GM12878 (cell line): ENCODE data around the gene CCDC47. TPM values are rescaled to one million over a fixed set of nuclear protein-coding genes. Genes with fewer than 3 reads are reported as not detected.
A peak's percentile ranks its signal among the peaks of the same experiment; 100 is the strongest.

Source experiments
- ATF3 ChIP-seq: IDR thresholded peaks from 2 replicates; pipeline ENCODE4 v1.6.1; 2011; ENCODE audit warnings: low read depth, mild to moderate bottlenecking, low read length, moderate library complexity, borderline replicate concordance; ENCODE audit errors: extremely low read depth
- DPF2 ChIP-seq: fragments of 450-650 bp; IDR thresholded peaks from 2 replicates; pipeline ENCODE4 v1.6.1; 2017; ENCODE audit warnings: mild to moderate bottlenecking
- ESRRA ChIP-seq: IDR thresholded peaks from 2 replicates; pipeline ENCODE4 v1.6.1; 2012; ENCODE audit warnings: mild to moderate bottlenecking, low read length, improper control_type of control experiment
- FOXK2 ChIP-seq: fragments of 450-650 bp; IDR thresholded peaks from 2 replicates; pipeline ENCODE4 v1.6.1; 2017; ENCODE audit warnings: mild to moderate bottlenecking, moderate library complexity
- GATAD2B ChIP-seq: fragments of 450-650 bp; conservative IDR thresholded peaks from 2 replicates; pipeline ENCODE4 v1.6.1; 2017; ENCODE audit warnings: low read depth, mild to moderate bottlenecking, moderate library complexity
- HCFC1 ChIP-seq: fragments of 150-350 bp; IDR thresholded peaks from 2 replicates; pipeline ENCODE4 v1.6.1; 2014; ENCODE audit warnings: low read length
- HDAC6 ChIP-seq: fragments of 200-600 bp; sonication (generic); IDR thresholded peaks from one replicate; pipeline ENCODE4 v1.8.0; 2017; ENCODE audit warnings: antibody characterized with exemption; ENCODE audit not compliant: unreplicated experiment
- IRF4 ChIP-seq: IDR thresholded peaks from 2 replicates; pipeline ENCODE4 v1.6.1; 2011; ENCODE audit warnings: low read depth, low read length
- JUNB ChIP-seq: IDR thresholded peaks from 2 replicates; pipeline ENCODE4 v1.6.1; 2016; ENCODE audit warnings: antibody characterized with exemption, mild to moderate bottlenecking
- POLR2A ChIP-seq: IDR thresholded peaks from 2 replicates; pipeline ENCODE4 v1.6.1; 2011; ENCODE audit warnings: low read depth, mild to moderate bottlenecking, low read length
- RAD21 ChIP-seq: IDR thresholded peaks from 2 replicates; pipeline ENCODE4 v1.6.1; 2011; ENCODE audit warnings: mild to moderate bottlenecking, low read depth, low read length, moderate library complexity; ENCODE audit not compliant: insufficient read depth
- RAD51 ChIP-seq: fragments of 450-650 bp; IDR thresholded peaks from 2 replicates; pipeline ENCODE4 v1.6.1; 2016; ENCODE audit warnings: moderate library complexity, mild to moderate bottlenecking, inconsistent platforms
- RUNX3 ChIP-seq: IDR thresholded peaks from 2 replicates; pipeline ENCODE4 v1.6.1; 2012; ENCODE audit warnings: low read length, inconsistent platforms
- SIN3A ChIP-seq: IDR thresholded peaks from 2 replicates; pipeline ENCODE4 v1.6.1; 2012; ENCODE audit warnings: low read depth, low read length, improper control_type of control experiment
- SIX5 ChIP-seq: IDR thresholded peaks from 2 replicates; pipeline ENCODE4 v1.6.1; 2011; ENCODE audit warnings: mild to moderate bottlenecking, low read depth, low read length, moderate library complexity; ENCODE audit not compliant: severe bottlenecking
- SMC3 ChIP-seq: IDR thresholded peaks from 2 replicates; pipeline ENCODE4 v1.6.1; 2011; ENCODE audit warnings: low read length, improper control_type of control experiment, borderline replicate concordance
- SP1 ChIP-seq: IDR thresholded peaks from one replicate; pipeline ENCODE4 v1.6.1; 2011; ENCODE audit warnings: low read depth, low read length
- STAT1 ChIP-seq: fragments of 450-650 bp; conservative IDR thresholded peaks from 2 replicates; pipeline ENCODE4 v1.6.1; 2014; ENCODE audit warnings: antibody characterized with exemption, mild to moderate bottlenecking
- USF1 ChIP-seq: IDR thresholded peaks from 2 replicates; pipeline ENCODE4 v1.6.1; 2011; ENCODE audit warnings: borderline replicate concordance, low read depth, mild to moderate bottlenecking, moderate library complexity, mixed read lengths, low read length; ENCODE audit not compliant: insufficient read depth; ENCODE audit errors: extremely low read length
- polyA plus RNA-seq, 11 experiments: library from polyadenylated mRNA; depleted of rRNA in 4 of 11; unstranded in 6 of 11; stranded (reverse) in 5 of 11; fragments of >200 nt; fragmentation: Nextera tagmentation in 4 of 11; fragmentation: Illumina TruSeq in 1 of 11; extraction: Ambion mirVana in 4 of 11; extraction: Trizol in 1 of 11; gene quantifications; 1 replicate in 1 of 11; 2 replicates in 10 of 11; pipeline versions ENCODE4 v1.2.1 to v1.2.3, GENCODE V29; 2011 to 2016; ENCODE audit warnings: inconsistent platforms in 2 of 11, missing spikeins in 2 of 11, low read depth in 1 of 11
- total RNA-seq, 4 experiments: library from RNA; depleted of rRNA in 3 of 4; stranded (reverse); fragments of >200 nt in 3 of 4; fragmentation: Illumina TruSeq in 1 of 4; extraction: Trizol in 1 of 4; gene quantifications; 2 replicates each; pipeline versions ENCODE4 v1.2.1 to v1.2.3, GENCODE V29; 2013 to 2021
- TF ChIP-seq, protein P1 (sequence below): fragments of 450-650 bp; IDR thresholded peaks from 2 replicates; pipeline ENCODE4 v1.6.1; 2017; ENCODE audit warnings: antibody characterized with exemption, mild to moderate bottlenecking, moderate library complexity
- TF ChIP-seq, protein P2 (sequence below): IDR thresholded peaks from 2 replicates; pipeline ENCODE4 v1.6.1; 2012; ENCODE audit warnings: low read depth, low read length, improper control_type of control experiment
- TF ChIP-seq, protein P3 (sequence below): IDR thresholded peaks from 2 replicates; pipeline ENCODE4 v1.6.1; 2012; ENCODE audit warnings: low read length, inconsistent platforms
- TF ChIP-seq, protein P4 (sequence below): fragments of 450-650 bp; conservative IDR thresholded peaks from 2 replicates; pipeline ENCODE4 v1.6.1; 2017; ENCODE audit warnings: mild to moderate bottlenecking, moderate library complexity

Gene CCDC47
- total and polyA plus RNA-seq, 10 of the 15 experiments (the other 5 are each of a cell fraction or from before 2014, with no cell fraction given) = 13.6 to 81.4 (median 58.9) TPM

GRCh38 chr17:63774141-63774968 lies 958 bp upstream of the CCDC47 start, which contains the start of gene DDX42 (continued):
- no peak for TF ChIP-seq ESRRA
- no peak for TF ChIP-seq RAD51
- no peak for TF ChIP-seq SP1
- peak; percentile 67 for TF ChIP-seq POLR2A
- TF ChIP-seq, protein P1, sequence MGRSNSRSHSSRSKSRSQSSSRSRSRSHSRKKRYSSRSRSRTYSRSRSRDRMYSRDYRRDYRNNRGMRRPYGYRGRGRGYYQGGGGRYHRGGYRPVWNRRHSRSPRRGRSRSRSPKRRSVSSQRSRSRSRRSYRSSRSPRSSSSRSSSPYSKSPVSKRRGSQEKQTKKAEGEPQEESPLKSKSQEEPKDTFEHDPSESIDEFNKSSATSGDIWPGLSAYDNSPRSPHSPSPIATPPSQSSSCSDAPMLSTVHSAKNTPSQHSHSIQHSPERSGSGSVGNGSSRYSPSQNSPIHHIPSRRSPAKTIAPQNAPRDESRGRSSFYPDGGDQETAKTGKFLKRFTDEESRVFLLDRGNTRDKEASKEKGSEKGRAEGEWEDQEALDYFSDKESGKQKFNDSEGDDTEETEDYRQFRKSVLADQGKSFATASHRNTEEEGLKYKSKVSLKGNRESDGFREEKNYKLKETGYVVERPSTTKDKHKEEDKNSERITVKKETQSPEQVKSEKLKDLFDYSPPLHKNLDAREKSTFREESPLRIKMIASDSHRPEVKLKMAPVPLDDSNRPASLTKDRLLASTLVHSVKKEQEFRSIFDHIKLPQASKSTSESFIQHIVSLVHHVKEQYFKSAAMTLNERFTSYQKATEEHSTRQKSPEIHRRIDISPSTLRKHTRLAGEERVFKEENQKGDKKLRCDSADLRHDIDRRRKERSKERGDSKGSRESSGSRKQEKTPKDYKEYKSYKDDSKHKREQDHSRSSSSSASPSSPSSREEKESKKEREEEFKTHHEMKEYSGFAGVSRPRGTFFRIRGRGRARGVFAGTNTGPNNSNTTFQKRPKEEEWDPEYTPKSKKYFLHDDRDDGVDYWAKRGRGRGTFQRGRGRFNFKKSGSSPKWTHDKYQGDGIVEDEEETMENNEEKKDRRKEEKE = no peak
- 0 out of 2 replicates have a peak, but pooled peaks have one; percentile 4 for TF ChIP-seq RUNX3
- TF ChIP-seq, protein P2, sequence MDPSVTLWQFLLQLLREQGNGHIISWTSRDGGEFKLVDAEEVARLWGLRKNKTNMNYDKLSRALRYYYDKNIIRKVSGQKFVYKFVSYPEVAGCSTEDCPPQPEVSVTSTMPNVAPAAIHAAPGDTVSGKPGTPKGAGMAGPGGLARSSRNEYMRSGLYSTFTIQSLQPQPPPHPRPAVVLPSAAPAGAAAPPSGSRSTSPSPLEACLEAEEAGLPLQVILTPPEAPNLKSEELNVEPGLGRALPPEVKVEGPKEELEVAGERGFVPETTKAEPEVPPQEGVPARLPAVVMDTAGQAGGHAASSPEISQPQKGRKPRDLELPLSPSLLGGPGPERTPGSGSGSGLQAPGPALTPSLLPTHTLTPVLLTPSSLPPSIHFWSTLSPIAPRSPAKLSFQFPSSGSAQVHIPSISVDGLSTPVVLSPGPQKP = 0 out of 2 replicates have a peak, but pooled peaks have one; percentile 2
- no peak for TF ChIP-seq ATF3
- TF ChIP-seq STAT1 = no peak
- TF ChIP-seq FOXK2 = no peak
- TF ChIP-seq RAD21 = no peak
- no peak for TF ChIP-seq DPF2
- TF ChIP-seq, protein P3, sequence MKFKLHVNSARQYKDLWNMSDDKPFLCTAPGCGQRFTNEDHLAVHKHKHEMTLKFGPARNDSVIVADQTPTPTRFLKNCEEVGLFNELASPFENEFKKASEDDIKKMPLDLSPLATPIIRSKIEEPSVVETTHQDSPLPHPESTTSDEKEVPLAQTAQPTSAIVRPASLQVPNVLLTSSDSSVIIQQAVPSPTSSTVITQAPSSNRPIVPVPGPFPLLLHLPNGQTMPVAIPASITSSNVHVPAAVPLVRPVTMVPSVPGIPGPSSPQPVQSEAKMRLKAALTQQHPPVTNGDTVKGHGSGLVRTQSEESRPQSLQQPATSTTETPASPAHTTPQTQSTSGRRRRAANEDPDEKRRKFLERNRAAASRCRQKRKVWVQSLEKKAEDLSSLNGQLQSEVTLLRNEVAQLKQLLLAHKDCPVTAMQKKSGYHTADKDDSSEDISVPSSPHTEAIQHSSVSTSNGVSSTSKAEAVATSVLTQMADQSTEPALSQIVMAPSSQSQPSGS = no peak
- TF ChIP-seq HCFC1 = no peak
- TF ChIP-seq HDAC6 = no peak
- no peak for TF ChIP-seq SIN3A
- TF ChIP-seq JUNB = no peak
- TF ChIP-seq IRF4 = no peak
- no peak for TF ChIP-seq SMC3
- peak; percentile 2 for TF ChIP-seq SIX5
- peak; percentile 24; the same call in 1 of the 2 replicates for TF ChIP-seq GATAD2B
- TF ChIP-seq, protein P4, sequence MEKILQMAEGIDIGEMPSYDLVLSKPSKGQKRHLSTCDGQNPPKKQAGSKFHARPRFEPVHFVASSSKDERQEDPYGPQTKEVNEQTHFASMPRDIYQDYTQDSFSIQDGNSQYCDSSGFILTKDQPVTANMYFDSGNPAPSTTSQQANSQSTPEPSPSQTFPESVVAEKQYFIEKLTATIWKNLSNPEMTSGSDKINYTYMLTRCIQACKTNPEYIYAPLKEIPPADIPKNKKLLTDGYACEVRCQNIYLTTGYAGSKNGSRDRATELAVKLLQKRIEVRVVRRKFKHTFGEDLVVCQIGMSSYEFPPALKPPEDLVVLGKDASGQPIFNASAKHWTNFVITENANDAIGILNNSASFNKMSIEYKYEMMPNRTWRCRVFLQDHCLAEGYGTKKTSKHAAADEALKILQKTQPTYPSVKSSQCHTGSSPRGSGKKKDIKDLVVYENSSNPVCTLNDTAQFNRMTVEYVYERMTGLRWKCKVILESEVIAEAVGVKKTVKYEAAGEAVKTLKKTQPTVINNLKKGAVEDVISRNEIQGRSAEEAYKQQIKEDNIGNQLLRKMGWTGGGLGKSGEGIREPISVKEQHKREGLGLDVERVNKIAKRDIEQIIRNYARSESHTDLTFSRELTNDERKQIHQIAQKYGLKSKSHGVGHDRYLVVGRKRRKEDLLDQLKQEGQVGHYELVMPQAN = peak; percentile 20
- TF ChIP-seq USF1 = no peak
